NCI-H2029 (cell line): ENCODE results near the gene SLC39A11.
"Not testable (repeated sequence)": the region's sequence is repeated elsewhere in the genome, so short reads cannot be mapped to it uniquely, and the experiment has no call there.

Experiments used
- DNase-seq: peaks from one replicate; lab custom pipeline; 2025; lab: John Stamatoyannopoulos, UW

The SLC39A11 gene

DNA sequence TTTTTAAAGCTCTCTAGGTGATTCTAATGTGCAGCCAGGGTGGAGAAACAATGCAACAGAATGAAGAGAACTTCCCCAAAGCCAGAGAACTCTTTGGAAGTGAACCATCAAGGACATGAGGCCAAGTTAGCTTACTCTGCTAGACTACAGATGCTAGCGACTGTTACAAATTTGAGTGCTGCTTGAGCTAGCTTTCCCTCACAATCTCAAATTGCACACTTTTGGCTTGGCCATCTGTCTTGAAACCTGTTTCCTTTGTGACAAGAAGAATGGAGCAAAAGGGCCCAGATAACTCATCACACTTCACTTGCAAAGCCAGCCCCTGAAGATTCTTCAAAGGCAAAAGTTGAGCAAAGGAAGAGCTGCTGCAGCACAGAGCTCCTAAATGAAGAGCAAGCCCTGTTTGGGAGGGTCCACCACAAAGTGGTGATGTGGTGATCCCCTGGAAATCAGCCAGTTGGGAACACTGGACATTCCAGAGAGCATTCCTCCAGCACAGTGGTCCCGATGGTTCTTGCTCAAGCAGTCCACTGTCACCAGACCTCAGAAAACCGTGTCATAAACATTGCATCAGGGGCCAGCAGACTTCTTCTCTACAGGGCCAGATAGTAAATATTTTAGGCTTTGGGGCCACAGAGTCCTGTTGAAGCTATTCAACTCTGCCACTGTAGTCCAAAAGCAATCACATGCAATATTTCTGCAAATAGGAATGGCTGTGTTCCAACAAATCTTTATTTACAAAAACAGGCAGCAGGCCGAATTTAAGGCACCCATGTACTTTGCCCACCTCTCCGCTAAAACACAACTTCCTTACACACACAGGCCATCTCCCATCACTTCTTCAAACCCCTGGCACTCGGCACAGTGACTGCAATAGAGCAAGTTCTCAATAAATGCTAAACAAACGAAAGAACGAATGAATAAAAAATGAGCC, 21.2 kb downstream of the SLC39A11 start:
- DNase-seq, result no peak

DNA sequence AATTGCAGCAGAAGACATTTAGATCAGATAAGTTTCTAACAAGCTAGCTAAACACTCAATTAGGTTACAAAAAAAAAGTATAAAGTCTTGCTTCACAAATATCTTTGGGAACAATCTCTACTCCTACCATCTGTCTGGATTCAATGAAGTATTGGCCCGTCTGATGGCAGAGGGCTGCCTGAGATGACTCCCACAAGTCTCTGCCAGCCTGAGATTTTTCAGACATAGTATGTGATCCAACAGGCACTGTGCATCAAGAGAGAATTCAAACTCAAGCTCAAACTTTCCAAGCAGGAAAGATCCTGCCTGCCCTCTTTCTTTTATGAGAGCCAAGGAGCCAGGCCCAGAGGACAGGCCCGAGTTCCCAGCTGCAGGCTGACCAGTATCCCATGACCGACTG, 22.6 kb downstream of the SLC39A11 start:
- no peak for DNase-seq

DNA sequence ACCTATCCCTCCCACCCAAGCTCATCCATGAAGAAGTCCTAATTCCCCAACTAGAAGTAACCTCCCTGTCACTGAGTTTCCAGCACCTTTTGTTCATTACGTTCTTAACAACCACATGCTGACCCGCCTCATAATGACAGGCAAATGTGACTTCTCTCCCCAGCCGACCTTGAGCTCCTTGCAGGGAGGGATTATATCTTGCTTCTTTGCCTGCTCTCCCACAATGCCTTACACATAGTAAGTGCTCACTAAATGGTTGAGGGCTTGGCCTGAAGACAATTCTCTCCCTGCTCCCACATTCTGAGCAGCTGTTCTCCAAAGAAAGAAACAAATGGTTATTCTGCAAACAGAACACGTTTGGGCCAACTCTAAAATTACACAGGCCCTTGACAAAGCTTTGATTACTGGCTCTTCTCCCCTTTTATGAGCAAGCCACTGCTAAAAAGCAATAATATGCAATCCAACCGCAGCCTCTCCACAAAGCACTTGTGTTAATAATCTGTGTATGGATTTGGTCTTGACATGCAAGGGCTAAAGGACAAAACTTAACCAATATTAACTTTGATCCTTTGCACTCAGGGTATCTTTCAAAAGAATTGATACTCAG, 23.2 kb downstream of the SLC39A11 start:
- DNase-seq, result no peak

GRCh38 chr17:73068322-73069153, 23.9 kb downstream of the SLC39A11 start:
- DNase-seq, result no peak

GRCh38 chr17:73067699-73068098, 24.8 kb downstream of the SLC39A11 start:
- not testable (repeated sequence) for DNase-seq

DNA sequence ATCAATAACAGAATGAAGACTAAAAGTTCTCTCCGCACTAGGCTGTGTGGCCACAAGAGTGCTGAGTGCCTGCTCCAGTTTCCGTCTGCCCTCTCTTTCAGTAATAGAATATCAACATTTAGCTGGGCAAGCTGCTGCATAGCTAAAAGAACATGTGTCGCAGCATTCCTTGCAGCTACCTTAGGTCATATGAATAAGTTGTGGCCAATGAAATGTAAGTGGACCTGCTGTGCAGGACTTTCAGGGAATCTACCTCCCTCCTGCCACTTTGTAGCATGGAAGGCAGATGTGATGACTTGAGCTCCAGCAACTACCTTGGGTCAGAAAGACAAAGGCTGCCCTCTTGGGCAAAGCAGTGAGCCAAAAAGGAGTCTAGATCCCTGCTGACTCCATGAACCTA, 25.4 kb downstream of the SLC39A11 start:
- no peak for DNase-seq

DNA sequence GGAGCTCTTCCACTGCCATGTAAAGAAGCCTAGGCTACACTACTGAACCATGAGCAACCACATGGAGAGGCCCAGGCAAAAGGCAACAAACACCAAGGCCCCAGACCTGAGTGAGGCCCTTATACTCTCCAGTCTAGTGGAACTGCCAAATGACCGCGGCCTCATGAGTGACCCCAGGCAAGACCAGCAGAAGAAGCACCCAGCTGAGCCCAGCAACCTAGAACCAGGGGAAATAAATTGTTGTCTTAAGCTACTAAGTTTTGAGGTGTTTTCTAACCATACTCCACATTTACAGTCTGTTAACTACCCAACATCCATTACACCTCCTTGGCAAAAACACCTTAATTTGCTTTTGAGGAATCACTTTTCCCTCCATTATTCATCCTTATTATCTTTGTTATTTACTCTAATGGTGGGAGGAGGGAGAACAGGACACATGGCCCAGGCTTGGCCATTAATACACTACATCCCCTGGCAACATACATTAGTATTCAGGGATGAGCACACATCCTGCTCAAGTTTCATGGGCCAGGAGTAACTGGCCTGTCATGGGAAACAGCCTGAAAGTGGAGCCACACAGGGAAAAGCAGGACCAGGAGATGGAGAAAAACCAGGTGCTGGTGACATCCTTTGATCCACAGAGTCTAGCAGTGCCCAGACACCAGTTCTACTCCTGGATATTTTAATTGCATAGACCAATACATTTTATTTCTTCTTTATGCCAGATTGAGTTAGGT, 26.2 kb downstream of the SLC39A11 start:
- DNase-seq, result no peak

DNA sequence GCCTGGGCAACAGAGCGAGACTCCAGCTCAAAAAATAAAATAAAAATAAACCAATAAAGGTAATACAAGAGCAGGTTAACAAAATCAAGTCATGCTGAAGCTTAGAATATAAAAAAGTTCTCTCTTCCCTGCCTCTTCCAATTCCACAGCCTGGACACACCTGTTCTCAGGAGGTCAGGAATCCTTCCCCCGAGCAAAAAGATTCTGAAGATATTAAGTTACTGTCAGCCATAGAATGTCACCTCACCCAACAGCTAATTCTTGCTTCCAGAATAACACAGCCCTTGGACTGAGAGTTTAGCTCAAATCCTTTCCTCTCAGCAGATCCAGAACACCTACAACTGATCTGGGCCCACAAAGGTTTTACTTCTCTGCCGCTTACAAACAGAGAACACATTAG, 27.1 kb downstream of the SLC39A11 start:
- no peak for DNase-seq

DNA sequence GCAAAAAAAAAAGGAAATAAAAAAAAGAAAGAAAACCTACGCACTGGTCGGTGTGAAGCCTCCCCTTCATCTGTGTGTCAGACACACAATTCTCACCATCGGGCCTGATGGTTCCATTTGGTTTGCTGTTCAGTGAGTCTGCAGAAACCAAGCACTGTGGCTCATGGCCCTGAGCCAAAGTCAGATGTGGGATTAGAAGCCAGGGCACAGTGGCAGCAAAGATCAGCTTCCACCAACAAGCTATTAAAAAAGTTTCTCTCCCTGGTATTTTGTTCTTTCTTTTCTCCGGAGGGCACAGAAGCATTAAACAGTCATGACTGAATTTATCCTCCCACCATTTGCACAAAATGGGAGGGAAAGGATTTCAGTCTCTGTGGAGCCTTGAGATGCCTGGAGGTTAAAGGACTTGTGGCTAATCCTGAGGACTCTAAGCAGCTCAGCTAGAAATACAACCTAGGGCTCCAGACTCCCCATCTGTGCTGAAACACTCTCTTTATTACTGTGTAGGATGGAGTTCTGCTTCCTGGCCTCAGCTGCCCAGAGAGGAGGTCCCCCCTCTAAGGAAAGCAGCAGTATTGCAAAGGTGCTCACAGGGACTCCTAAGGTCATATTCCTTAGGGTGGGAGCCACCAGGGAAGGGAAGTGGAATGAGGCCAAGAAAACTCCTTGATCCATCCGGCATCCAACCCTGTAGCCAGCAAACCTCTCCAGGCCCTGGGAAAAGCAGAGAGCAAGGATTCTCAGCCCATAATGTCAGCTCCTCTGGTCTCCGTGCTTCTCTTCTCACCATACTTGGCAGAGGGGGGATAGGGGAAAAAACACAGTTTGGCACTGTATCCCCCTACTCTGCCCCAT, 28.2 kb downstream of the SLC39A11 start:
- no peak for DNase-seq

DNA sequence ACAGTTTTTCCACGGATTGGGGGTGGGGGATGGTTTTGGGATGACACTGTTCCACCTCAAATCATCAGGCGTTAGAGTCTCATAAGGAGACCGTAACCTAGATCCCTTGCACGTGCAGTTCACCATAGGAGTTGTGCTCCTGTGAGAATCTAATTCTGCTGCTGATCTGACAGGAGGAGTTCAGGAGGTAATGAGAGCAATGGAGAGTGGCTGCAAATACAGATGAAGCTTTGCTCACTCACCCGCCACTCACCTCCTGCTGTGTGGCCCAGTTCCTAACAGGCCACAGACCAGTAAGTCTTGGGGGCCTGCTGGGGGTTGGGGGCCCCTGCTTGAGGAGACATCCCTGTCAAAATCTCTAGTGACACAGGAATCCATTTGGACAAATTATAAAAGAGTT, 29.8 kb downstream of the SLC39A11 start:
- DNase-seq, result no peak

DNA sequence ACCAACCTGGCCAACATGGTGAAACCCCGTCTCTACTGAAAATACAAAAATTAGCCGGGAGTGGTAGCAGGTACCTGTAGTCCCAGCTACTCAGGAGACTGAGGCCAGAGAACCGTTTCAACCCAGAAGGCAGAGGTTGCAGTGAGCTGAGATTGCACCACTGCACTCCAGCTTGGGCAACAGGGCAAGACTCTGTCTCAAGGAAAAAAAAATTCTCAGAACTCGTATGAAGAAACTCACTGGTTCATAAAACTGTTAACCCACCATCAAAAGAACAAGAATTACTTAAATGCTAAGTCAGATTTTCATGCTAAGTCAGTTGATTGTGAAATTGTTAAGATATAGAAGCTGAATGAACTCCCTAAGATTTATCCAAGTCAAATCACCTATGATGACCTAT, 31.3 kb downstream of the SLC39A11 start:
- DNase-seq, result no peak

GRCh38 chr17:73060721-73061120, 31.8 kb downstream of the SLC39A11 start:
- no peak for DNase-seq

DNA sequence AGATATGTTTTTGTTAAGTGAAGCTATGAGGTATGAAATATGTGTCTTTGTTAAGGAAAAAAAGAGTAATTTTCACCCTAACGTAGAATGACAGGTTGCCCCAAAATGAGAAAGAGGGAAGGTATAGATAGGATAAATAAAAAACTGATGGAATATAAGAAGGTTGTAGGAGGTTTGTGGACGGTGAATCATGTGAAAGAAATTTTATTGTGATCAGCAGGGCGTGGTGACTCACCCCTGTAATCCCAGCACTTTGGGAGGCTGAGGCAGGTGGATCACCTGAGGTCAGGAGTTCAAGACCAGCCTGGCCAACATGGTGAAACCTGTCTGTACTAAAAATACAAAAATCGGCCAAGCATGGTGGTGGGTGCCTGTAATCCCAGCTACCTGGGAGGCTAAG, 32.8 kb downstream of the SLC39A11 start:
- not testable (repeated sequence) for DNase-seq

- DNase-seq, result no peak
These were observed 34.5 kb downstream of the SLC39A11 start for GRCh38 chr17:73058022-73058421.

DNA sequence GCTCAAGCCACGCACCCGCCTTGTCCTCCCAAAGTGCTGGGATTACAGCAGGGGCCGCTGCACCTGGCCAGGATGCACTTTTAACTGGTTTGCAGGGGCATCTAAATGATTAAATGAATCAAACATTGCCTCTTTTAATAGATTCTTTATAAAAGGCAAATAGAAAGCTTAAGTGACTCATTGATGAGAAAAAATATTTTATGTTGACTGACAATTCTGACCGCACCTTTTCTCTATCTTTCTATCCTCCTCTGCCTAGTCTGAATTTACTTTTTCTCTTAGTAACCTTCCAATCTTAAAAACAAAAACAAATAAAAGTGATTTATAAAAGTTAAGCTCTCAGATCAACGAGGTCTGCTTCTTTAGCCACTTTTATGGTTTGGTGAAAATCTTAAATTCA, 35.3 kb downstream of the SLC39A11 start:
- no peak for DNase-seq

- no peak for DNase-seq
These were observed 39.6 kb downstream of the SLC39A11 start for GRCh38 chr17:73052923-73053322.

DNA sequence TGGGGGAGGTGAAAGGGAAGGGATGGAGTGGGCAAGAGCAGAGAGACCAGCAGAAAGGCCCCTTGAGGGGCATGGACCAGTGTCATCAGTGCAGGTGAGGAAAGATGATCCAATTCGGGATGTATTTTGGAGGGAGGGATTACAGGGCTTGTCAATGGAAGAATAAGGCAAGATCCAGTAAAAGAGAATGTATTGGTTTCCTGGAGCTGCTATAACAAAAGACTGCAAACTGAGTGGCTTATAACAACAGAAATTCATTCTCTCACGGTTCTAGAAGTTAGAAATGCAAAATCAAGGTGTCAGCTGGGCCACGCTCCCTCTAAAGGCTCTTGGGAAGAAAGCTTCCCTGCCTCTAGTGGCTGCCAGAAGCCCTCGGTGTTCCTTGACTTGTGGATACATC, 41.7 kb downstream of the SLC39A11 start:
- no peak for DNase-seq

DNA sequence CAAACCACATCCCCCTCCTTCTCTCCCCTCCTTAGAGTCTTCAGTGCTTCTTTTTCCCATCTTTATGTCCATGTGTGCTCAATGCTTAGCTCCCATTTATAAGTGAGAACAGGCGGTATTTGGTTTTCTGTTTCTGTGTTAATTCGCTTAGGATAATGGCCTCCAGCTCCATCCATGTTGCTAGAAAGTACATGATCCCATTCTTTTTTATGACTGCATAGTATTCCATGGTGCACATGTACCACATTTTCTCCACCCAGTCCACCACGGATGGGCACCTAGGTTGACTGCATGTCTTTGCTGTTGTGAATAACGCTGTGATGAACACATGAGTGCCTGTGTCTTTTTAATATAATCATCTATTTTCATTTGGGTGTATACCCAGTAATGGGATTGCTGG, 44.3 kb downstream of the SLC39A11 start:
- DNase-seq, result no peak

DNA sequence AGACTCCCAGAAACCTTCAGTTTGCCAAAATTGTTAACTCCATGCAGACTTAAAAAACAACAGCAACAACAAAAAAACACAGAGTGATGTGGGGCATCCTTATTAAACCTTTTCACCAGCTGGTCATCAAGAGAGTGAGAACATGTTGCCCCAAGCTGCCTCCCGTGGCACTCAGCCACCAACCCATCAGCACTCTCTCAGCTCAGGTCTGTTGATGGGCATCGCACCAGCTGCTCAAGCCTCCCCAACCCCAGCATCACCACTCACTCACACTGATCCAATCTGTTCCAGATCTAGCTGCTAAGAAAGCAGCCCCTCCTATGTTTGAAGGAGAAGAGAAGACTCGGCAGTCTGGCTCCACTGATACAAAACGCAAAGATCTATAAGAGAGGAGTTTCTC, 46.8 kb downstream of the SLC39A11 start:
- no peak for DNase-seq

DNA sequence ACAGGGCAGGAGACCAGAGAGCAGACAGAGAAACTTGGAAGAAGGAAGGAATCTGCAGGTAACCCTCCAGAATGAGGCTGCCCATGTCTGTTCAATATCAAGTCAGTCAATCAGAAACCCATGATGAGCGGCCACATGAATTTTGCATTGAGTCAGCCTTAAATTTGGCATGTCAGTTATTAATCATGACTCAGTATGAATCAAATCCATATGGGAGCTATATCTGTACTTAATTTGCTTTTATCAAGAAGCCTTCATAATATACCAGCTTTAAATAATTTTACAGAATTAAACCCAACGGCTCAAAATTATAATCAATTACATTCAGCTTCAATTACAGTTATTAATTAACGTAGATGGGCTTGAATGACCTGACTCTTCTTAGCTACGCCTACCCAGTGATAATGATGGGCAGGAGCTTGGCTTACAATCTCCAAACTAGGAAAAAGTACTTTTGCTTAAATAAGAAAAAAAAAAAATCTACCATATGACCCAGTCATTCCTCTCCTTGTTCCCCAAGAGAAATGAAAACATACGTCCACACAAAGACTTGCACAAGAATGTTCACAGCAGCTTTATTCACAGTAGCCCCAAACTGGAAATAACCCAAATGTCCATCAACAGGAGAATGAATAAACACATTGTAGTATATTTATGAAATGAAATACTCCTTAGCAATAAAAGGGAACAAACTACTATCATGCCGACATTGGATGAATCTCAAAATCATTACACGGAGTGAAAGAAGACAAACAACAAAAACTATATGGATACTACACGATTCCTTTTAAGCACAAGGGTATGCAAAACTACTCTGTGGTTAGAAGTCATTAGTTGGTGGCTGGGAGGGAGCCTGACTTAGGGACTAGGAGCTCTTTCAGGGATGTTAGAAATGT, 48.6 kb downstream of the SLC39A11 start:
- DNase-seq, result no peak
